ENCODE data around the gene ELP2. TPM values are rescaled to one million over a fixed set of nuclear protein-coding genes. Genes with fewer than 3 reads are reported as not detected.
A peak's percentile ranks its signal among the peaks of the same experiment; 100 is the strongest.

ELP2 gene
- total and polyA plus RNA-seq, 2 of the 8 experiments (the other 6 are each of a cell fraction or from before 2014, with no cell fraction given) = 55.8 to 165 TPM

DNA sequence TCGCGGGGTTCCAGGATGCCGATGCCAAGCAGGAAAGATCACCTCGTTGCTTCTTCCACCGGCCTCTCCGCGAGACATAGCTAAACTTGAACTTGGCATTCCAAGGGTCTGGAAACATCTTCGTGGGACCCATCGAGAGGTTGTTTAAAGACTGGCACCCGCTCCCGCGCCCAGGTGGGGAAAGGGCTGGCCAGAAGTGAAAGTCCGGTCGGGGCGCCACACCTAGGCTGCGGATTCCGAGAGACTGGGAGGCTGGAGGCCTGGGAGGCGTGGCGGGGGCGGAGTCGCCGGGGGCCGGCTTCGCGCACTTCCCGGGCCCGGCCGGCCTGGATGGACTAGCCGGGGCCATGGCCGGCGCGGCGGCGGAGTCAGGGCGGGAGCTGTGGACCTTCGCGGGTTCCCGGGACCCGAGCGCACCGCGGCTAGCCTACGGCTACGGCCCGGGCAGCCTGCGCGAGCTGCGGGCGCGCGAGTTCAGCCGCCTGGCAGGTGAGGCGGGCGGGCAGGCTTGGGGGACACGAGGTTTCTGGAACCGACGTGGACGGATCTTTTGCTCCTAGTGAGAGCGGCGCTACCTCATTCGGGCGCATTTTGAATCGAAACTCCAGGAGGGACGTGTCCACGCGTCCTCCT is 57.6 kb downstream of the ELP2 start, which contains the start of gene MOCOS:
Gene MOCOS, plus strand, starts transcription at position 305 of the 633 bp plus-strand sequence. Its CDS starts 43 bp downstream, at position 348.
- Histone ChIP-seq H2BK120ac (replicated peaks; ENCODE audit: low read depth, low read length) (no peak within 1 kb of the TSS), H3K9ac (replicated peaks in 1 of 4; ENCODE audit: extremely low read depth in 1 of 4, low read depth in 3 of 4, low read length in 3 of 4) (peak within 1 kb of the TSS; percentile 65 to 77 (median 69)), H3K36me3 (ENCODE audit: control insufficient read depth in 2 of 4, insufficient read depth in 4 of 4, low read length in 3 of 4) (no peaks in the 10 kb centered on the region), H3K4me2 (ENCODE audit: insufficient read depth in 1 of 2, low read depth in 2 of 2, low read length in 2 of 2) (peak within 1 kb of the TSS; percentile 75 to 91), H3K79me2 (ENCODE audit: control insufficient read depth in 1 of 2, insufficient read depth in 2 of 2, low read length in 2 of 2) (peaks cover 0 to 13% of the 10 kb centered on the region in 2 experiments; a peak in 1 of 4 replicates), H3K4me3 (ENCODE audit: extremely low read depth in 1 of 4, insufficient read depth in 2 of 4, low read depth in 3 of 4, low read length in 4 of 4) (peak within 1 kb of the TSS; percentile 54 to 79 (median 74)), H2BK12ac (ENCODE audit: low read depth, low read length) (peak within 1 kb of the TSS; percentile 93), H3K4me1 (replicated peaks in 1 of 4; ENCODE audit: control insufficient read depth in 3 of 4, insufficient read depth in 4 of 4, low read length in 3 of 4) (peaks cover 3 to 13% (median 8%) of the 10 kb centered on the region in 4 experiments), H4K5ac (ENCODE audit: insufficient read length, low read depth, low read length) (no peak within 1 kb of the TSS), H4K91ac (replicated peaks; ENCODE audit: insufficient read length, low read length) (no peak within 1 kb of the TSS), H3K27ac (ENCODE audit: low read depth, low read length) (no peak within 1 kb of the TSS), H2BK20ac (ENCODE audit: low read length) (no peak within 1 kb of the TSS), H4K20me1 (replicated peaks in 1 of 2; ENCODE audit: control insufficient read depth in 1 of 2, insufficient read depth in 2 of 2, low read length in 2 of 2) (peaks cover 0 to 2% of the 10 kb centered on the region in 2 experiments), H3K14ac (ENCODE audit: insufficient read length) (no peak within 1 kb of the TSS), H3K23me2 (ENCODE audit: low read depth, low read length) (peaks cover 15% of the 10 kb centered on the region; the same call in 1 of the 2 replicates), H3K4ac (replicated peaks; ENCODE audit: insufficient read length, low read depth, low read length) (no peak within 1 kb of the TSS), H2AFZ (ENCODE audit: low read length) (peak within 1 kb of the TSS; percentile 93), H3K27me3 (replicated peaks in 1 of 4; ENCODE audit: control insufficient read depth in 3 of 4, extremely low read depth in 1 of 4, insufficient read depth in 3 of 4, low read length in 3 of 4) (peaks cover 0 to 39% (median 27%) of the 10 kb centered on the region in 4 experiments; a peak in 6 of 7 replicates), H3K9me3 (ENCODE audit: insufficient read depth in 2 of 2, low read depth in 1 of 2, low read length in 1 of 2) (no peaks in the 10 kb centered on the region), H4K8ac (ENCODE audit: extremely low read depth, insufficient read depth, low read length) (peak within 1 kb of the TSS; percentile 82; the same call in 1 of the 2 replicates), H3K23ac (ENCODE audit: insufficient read length) (no peak within 1 kb of the TSS), H2AK5ac (ENCODE audit: low read depth, low read length) (no peak within 1 kb of the TSS), H3K18ac (ENCODE audit: extremely low read depth, low read length) (peak within 1 kb of the TSS; percentile 53), H3K56ac (replicated peaks; ENCODE audit: insufficient read length, low read depth, low read length) (no peak within 1 kb of the TSS), H3K79me1 (ENCODE audit: low read depth, low read length) (peaks cover 3% of the 10 kb centered on the region; the same call in 1 of the 2 replicates), H2BK5ac (ENCODE audit: low read depth, low read length) (peak within 1 kb of the TSS; percentile 30; the same call in 1 of the 2 replicates), H2BK15ac (ENCODE audit: low read length) (peak within 1 kb of the TSS; percentile 18; the same call in 1 of the 2 replicates)
- WGBS, 2 experiments (ENCODE audit: extremely low coverage in 1 of 2, insufficient coverage in 1 of 2, insufficient read length in 1 of 2, insufficient replicate concordance in 2 of 2, low coverage in 1 of 2, low lambda C conversion rate in 2 of 2, missing lambda C conversion rate in 1 of 2) = 2% methylated on average over 47 of the region's 66 CpGs; no CpG with 5 or more reads in 1 of the 2 experiments
- ChIA-PET POLR2A (ENCODE audit: partially characterized antibody) (interaction anchor here (0.7 to 6.6 kb wide), 12 partner anchors 11 to 170 kb away, joined by 3 to 56 read pairs (median 5); partner anchors contain the start of genes ELP2, FHOD3, RPRD1A and SLC39A6), CTCF (ENCODE audit: partially characterized antibody) (interaction anchor here (0.7 to 6.7 kb wide), 5 partner anchors 24 to 385 kb away, joined by 3 to 35 read pairs (median 3); no protein-coding TSS in a partner anchor)
- no peak for FAIRE-seq
- DNase-seq (ENCODE audit: low read depth in 1 of 2, low spot score in 2 of 2) = peak in 1 of 2 experiments; percentile 94
- TF ChIP-seq ZNF274 (IDR thresholded peaks at IDR 0.05; ENCODE audit: borderline replicate concordance, extremely low read depth, low read length) (no peak), TAF7 (optimal IDR thresholded peaks at IDR 0.05; ENCODE audit: borderline replicate concordance, low read depth, low read length) (no peak), KDM5A (IDR thresholded peaks at IDR 0.05; ENCODE audit: low read length) (no peak), TAF1 (IDR thresholded peaks at IDR 0.05; ENCODE audit: low read depth, low read length) (peak; percentile 69), SP4 (IDR thresholded peaks at IDR 0.05; ENCODE audit: low read length) (no peak), GTF2F1 (IDR thresholded peaks at IDR 0.05; ENCODE audit: borderline replicate concordance, low read depth, low read length) (0 out of 2 replicates have a peak, but pooled peaks have one; percentile 10), SP1 (IDR thresholded peaks at IDR 0.05; ENCODE audit: low read depth, low read length) (no peak), FOSL1 (IDR thresholded peaks at IDR 0.05; ENCODE audit: insufficient read depth, low read depth, low read length) (no peak), RAD21 (IDR thresholded peaks at IDR 0.05 in 1 of 2, conservative IDR thresholded peaks at IDR 0.05 in 1 of 2; ENCODE audit: low read depth in 2 of 2, low read length in 2 of 2) (no peak), EGR1 (IDR thresholded peaks at IDR 0.05; ENCODE audit: borderline replicate concordance, low read depth, low read length) (no peak), YY1 (IDR thresholded peaks at IDR 0.05; ENCODE audit: low read depth, low read length) (0 out of 2 replicates have a peak, but pooled peaks have one; percentile 41)
- TF ChIP-seq, protein P1, sequence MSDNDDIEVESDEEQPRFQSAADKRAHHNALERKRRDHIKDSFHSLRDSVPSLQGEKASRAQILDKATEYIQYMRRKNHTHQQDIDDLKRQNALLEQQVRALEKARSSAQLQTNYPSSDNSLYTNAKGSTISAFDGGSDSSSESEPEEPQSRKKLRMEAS (IDR thresholded peaks at IDR 0.05) = peak; percentile 73
